HG03378 (cell line): ENCODE data around the gene DTNB.

ENCODE experiments used
- ATAC-seq: cut with Tn5 transposase; IDR thresholded peaks from one replicate; pipeline ENCODE4 v1.9.1; 2021; ENCODE audit warnings: mild to moderate bottlenecking, moderate library complexity; ENCODE audit not compliant: unreplicated experiment

The DTNB gene

GRCh38 chr2:25592766-25593292 is 80.5 kb downstream of the DTNB start:
- no peak for ATAC-seq

DNA sequence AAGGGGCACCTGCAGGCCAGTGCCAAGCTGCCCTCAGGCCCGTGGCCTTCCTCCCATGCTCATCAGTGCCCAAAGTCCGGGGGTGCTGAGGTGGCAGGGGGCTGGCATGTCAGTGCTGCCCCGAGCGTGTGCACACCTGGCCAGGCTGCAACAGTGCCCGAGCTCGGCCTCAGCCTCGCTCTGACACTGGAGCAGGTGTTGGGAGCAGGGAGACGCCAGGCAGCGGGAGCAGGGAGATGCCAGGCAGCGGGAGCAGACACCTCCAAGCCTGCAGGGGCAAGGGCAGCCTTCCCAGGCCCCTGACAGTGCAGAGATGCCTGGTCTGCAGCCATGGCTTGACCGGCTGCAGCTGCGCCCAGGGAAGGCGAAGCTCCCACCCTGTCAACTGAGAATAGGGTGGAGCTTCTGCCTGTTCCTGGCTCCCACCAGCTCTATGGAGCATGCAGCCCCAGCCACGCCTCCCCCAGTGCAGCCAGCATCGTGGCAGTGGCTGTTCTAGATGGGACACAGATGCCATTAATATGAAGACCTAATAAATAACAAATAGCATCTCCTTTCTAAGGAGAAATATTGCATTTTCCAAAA is 82.4 kb downstream of the DTNB start:
- ATAC-seq: no peak

DNA sequence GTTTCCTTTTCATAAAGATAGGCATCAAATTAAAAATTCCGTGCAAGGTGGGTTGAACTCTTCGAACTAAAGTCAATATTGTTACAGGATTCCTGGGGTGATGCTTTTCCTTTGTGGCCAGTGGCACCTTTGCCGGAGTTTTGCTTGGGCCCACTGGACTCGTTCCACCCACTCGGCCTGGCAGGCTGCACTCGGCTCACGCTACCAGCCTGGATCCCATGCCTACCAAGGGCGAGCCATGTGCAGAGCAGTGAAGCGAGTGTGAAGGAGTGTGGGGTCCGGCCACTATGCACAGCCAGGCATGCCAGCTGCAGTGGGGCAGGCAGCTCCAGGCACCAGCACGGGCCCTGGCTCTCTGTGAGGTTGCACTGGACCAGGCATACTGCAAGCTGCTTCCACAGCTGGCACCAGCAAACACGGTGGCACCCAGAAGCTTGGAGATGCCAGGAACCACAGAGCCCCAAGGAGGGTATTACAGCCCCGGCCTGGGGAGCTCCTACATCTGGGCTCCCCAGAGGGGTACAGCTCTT is 83.6 kb downstream of the DTNB start:
- ATAC-seq: no peak

DNA sequence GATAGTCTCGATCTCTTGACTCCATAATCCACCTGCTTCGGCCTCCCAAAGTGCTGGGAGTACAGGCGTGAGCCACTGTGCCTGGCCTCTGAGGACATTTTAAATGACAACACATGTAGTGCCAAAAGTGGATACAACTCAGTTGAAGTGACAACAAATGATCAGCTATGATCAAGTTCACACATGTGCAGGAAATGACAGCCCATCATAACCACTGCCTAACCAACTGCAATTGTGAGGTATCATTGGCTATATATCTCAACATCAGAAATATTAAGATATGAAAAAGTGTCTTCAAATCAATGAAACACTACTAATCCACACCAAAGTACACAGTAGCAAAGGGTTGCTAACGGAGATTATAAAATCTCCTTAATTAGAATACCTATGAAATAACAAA is 84.8 kb downstream of the DTNB start:
- no peak for ATAC-seq

DNA sequence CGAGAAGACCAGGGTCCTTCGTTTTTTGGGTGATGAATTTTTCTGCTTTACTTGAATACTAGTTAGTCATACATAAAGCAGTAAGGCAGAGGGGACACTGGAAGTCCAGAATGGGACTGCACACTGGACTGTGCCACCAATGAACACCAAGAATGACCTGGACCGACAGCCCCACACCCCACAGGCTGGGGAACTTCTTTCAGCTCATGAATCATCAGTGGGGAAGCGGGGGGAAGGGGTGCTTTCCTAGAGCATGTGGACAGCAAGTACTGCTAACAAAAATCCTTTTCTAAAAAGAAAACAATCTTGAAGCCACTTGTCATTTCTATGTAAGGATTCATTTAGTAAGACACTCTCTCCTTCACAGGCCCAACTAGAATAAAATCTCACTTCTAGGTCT is 86.0 kb downstream of the DTNB start:
- ATAC-seq: no peak

DNA sequence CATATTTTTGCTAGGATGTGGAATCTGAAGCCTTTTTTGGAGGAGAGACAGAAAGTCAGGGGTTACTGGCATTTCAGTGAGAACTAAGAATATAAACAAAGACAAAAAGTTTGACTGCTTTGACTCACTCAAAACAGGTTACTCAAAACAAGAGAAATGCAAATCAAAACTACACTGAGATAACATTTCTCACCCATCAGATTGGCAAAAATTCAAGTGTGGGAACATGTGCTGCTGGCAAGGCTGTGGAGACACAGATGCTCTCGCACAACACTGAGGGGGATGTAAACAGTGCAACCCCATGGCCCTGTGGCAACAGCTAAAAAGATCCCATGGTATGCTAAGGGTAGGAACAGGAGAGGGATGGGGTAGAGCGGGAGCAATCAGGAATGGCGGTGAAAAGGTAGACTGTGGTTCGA is 86.6 kb downstream of the DTNB start:
- peak; percentile 77 for ATAC-seq

DNA sequence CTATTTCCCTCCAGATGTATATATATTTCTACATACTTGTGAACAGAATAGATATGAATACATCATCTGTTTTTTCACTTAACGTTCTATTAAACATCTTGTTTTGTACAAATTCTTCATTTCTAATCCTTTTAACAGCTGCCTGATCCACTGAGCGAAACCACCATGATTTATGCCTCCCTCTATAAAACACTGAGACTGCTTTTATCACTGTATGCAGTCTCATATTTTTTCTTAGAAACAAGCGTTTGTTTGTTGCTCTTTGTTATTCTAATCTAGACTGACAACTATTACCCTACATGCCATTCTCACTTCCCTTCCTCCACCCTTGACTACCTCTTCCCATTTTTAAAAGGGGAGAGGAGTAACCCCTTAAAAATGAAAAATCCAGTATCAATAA is 88.2 kb downstream of the DTNB start:
- ATAC-seq: no peak

- ATAC-seq: no peak
These were observed 91.1 kb downstream of the DTNB start for GRCh38 chr2:25582077-25582830.

DNA sequence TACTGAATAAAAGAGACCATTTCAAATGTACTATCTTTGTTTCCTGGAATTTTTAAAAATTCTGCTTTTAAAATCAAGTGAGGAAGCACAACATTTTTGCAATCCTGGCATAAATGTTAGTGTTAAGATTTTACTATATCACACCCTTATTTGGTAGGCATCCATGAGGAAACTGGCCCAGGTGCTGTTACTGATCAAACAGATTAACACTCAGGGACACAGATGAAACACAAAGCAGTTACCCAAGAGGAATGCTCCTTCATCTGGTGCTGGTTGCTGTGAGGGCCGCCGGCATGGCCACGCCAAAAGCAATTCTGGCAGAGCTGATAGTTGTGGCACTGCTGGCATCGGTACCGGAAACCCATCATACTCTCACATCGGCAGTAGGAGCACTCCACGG is 96.8 kb downstream of the DTNB start:
- ATAC-seq: no peak

- ATAC-seq: no peak
These were observed 100.7 kb downstream of the DTNB start for GRCh38 chr2:25572638-25573037.

- ATAC-seq: no peak
These were observed 103.1 kb downstream of the DTNB start for GRCh38 chr2:25570161-25570845.

GRCh38 chr2:25567406-25567805 is 106.0 kb downstream of the DTNB start:
- ATAC-seq: no peak

GRCh38 chr2:25566694-25567093 is 106.7 kb downstream of the DTNB start:
- no peak for ATAC-seq

DNA sequence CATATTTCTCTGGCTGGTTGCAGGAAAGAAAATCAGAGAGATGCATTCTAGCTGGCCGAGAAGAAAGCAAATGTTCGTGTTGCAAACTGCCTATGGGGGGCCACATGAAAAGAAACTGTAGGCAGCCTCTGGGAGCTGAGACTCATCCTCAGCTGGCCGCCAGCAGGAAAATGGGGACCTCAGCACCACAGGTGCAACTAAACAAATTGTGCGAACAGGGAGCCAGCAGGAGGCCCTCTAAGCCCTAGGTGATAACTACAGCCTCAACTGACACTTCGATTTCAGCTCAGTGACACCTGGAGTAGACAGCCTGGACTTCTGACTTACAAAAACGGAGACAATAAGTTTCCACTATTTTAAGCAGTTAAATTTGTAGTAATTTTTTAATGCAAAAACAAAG is 107.3 kb downstream of the DTNB start:
- no peak for ATAC-seq

DNA sequence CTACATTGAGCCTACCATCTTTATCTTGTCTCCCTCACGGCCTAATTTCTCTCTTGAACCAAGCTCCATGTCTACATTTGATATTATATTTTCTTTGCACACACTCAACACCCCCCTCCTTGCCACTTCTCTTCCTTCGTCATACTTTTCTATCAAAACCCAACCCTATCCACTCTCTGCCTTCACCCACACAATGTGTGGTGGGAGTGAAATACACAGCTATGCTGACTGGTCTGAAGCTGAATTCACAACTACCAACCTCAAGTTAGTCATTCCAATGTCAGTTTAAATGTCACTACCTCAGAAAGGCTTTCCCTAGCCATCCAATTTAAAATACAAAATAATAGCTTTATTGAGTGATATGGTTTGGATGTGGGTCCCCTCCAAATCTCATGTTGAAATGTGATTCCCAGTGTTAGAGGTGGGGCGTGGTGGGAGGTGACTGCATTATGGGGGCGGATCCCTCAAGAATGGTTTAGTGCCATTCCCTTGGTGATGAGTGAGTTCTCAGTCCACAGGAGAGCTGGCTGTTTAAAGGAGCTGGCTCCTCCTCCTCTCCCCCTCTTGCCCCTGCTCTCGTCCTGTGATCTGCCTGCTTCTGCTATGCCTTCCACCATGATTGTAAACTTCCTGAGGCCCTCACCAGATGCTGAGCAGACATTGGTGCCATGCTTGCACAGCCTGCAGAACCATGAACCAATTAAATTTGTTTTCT is 112.1 kb downstream of the DTNB start:
- ATAC-seq: no peak

- ATAC-seq: no peak
These were observed 114.2 kb downstream of the DTNB start for GRCh38 chr2:25559148-25559547.

DNA sequence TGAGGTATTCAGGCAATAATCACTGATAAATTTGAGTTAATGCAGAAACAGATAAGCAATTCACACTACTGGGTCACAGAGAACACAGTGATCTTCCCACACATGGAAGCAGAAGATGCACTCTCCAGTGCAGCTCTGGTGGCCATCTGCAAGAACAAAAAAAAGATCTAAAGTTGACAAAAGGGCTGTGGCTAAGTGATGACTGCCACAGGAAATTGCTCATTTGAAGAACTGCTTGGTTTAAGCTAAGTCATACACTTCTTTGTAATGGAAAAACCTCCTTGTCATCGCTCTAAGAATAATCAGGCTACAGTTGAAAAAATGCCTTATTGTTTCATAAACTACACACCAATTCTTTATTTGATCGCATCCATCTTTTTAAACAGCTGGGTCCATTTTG is 115.1 kb downstream of the DTNB start:
- peak; percentile 79 for ATAC-seq

- peak; percentile 30 for ATAC-seq
These were observed 116.0 kb downstream of the DTNB start for GRCh38 chr2:25557179-25558036.

DNA sequence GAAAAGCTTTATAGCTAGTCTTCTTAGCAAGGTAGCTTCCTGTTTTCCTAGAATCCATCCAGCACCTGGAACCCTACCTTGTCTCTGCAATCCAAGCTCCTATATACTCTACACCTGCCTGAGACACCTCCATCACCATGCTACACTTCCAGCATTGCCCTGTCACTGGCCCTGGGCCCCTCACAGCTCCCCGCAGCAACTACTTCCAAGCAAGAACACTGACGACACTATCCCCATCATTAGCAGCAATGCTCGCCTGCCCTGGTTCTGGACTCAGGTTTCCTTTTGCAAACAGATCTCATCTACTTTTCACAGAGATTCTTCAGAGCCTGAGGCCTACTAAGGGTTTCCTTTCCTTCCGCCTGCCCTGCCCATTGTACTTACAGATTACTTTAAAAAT is 121.1 kb downstream of the DTNB start:
- ATAC-seq: no peak

GRCh38 chr2:25551316-25551715 is 122.1 kb downstream of the DTNB start:
- ATAC-seq: no peak
